Skin epidermis (tissue), 12 donors: ENCODE measurements around the gene SPHK2.
"Not testable (repeated sequence)": the region's sequence is repeated elsewhere in the genome, so short reads cannot be mapped to it uniquely, and the experiment has no call there.

Source experiments
- H3K27ac ChIP-seq, 21 experiments: fragments of 200-600 bp; sonication (generic) in 11 of 21; one replicate each; pipeline ENCODE4 v1.5.0; 2020; ENCODE audit warnings: mild to moderate bottlenecking in 3 of 21, inconsistent platforms in 2 of 21, moderate library complexity in 2 of 21
- H3K4me3 ChIP-seq, 7 experiments: fragments of 200-600 bp; sonication (generic) in 2 of 7; one replicate each; pipeline ENCODE4 v1.5.0; 2020; ENCODE audit warnings: inconsistent platforms in 2 of 7, mild to moderate bottlenecking in 2 of 7, moderate library complexity in 1 of 7

The SPHK2 gene

GRCh38 chr19:48646722-48647216 lies 27.5 kb downstream of the SPHK2 start:
- Histone ChIP-seq H3K4me3 (peak overlapping the region; percentile 36 to 53 (median 47)), H3K27ac (peak overlapping the region in 18 of 21 experiments; percentile 66 to 92 (median 84))

DNA sequence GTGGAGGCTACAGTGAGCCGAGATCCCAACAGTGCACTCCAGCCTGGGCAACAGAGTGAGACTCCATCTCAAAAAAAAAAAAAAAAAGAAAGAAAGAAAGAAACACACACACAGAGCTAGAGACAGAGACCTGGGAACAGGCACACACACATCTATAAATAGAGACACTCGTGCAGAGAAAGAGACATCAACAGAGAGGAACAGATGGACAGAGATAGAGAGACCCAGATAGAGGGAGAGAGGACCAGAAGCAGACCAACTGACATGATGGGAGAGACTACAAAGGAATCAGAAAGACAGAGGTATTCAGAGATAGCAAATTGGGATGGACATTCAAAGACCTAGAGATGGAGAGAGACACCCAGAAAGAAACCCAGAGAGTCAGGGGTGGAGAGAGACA lies 28.8 kb downstream of the SPHK2 start:
- Histone ChIP-seq H3K27ac (peak overlapping the region in 1 of 21 experiments; percentile 52), H3K4me3 (no peak overlapping the region)

- Histone ChIP-seq H3K4me3 (no peak overlapping the region), H3K27ac (no peak overlapping the region)
Observed at GRCh38 chr19:48650974-48651682, 31.8 kb downstream of the SPHK2 start.

DNA sequence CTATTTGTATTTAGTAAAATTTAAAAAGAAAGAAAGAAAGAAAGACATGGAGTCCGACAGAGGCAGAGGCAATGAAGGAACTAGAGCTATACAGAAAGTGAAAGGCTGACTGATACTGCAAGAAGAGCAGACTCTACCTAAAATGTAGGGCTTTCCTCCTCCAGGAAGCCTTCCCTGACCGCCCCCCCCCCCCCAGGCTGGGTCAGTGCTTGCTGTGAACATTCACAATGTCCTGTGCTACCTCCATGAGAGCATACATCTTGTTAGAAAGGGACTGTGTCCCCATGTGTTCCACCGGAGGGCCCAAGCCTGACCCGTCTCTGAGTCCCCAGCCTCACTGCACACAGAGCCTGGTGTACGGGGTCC lies 32.4 kb downstream of the SPHK2 start:
- peak overlapping the region in 1 of 21 experiments; percentile 10 for H3K27ac ChIP-seq
- H3K4me3 ChIP-seq: no peak overlapping the region

- no peak overlapping the region for H3K4me3 ChIP-seq
- no peak overlapping the region for H3K27ac ChIP-seq
Observed at GRCh38 chr19:48654299-48655059, 35.2 kb downstream of the SPHK2 start.

DNA sequence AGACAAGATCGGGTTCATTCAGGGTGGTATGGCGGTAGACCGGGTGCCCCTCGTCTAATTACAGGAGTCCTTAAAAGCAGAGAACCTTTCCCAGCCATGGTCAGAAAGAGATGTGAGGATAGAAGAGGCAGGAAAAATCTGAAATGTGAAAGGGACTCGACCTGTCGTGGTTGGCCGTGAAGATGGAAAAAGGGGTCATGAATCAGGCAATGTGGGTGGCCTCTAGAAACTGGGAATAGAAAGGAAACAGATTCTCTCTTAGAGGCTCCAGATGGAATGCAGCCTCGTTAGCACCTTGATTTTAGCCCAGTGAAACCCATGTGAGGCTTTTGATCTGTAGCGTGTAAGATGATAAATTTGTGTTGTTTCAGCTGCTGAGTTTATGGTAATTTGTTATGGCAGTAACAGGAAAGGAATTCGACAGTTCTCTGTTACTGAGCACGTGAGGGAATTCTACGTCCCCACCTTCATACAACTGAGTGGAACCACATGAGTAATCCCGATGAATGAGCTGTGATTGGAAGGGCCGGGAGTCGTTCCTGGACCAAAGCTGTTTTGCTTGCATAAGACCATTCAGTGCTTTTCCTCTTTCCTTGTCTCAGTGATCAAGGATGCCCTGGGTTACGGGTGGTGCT lies 37.7 kb downstream of the SPHK2 start:
- Histone ChIP-seq H3K27ac (no peak overlapping the region), H3K4me3 (no peak overlapping the region)

GRCh38 chr19:48657828-48658227 lies 38.5 kb downstream of the SPHK2 start:
- H3K4me3 ChIP-seq, H3K27ac ChIP-seq: not testable (repeated sequence)

- no peak overlapping the region for H3K27ac ChIP-seq
Observed at GRCh38 chr19:48658483-48658882, 39.2 kb downstream of the SPHK2 start.

DNA sequence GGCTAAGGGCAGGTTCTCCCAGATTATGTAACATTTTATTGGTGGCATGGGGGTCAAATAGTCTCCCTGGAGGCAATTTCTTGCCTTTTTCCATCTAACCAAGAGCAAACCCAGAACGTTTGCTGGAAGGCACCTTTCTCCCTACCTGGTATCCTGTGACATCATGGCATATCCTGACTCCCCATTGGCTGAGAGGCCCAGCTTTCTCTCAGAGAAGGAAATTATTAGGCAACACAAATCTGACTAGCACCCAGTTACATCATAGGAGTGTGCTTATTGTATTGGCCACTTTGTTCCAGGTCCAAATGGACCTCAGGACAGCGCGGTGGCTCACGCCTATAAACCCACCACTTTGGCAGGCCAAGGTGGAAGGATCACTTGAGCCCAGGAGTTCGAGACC lies 40.5 kb downstream of the SPHK2 start:
- no peak overlapping the region for H3K4me3 ChIP-seq
- H3K27ac ChIP-seq: no peak overlapping the region

More at GRCh38 chr19:48658483-48658882, 39.2 kb downstream of the SPHK2 start:
- no peak overlapping the region for H3K4me3 ChIP-seq

GRCh38 chr19:48660852-48661710 lies 41.8 kb downstream of the SPHK2 start:
- Histone ChIP-seq H3K27ac (peak overlapping the region in 10 of 21 experiments; percentile 6 to 67 (median 54)), H3K4me3 (peak overlapping the region in 1 of 7 experiments; percentile 4)

DNA sequence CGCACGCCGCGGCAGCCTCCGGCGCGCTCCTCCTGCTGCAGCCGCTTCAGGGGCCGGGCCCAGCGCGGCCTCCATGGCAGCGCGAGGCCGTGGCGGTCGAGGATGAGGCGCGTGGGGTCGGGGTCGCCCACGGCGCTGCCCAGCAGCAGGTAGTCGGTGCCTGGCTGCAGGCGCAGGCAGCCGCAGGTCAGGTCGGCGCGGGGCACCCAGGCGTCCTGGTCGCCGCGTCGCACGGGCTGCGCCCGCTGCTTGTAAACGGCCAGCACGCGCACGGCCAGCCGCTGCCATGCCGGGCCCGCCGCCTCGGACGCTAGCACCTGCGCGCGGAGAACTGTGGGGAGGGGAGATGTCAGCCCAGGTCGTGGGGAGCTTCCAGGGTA lies 42.4 kb downstream of the SPHK2 start:
- H3K4me3 ChIP-seq: no peak overlapping the region
- peak overlapping the region in 2 of 21 experiments; percentile 65 to 67 for H3K27ac ChIP-seq

- H3K4me3 ChIP-seq: no peak overlapping the region
- H3K27ac ChIP-seq: no peak overlapping the region
Observed at GRCh38 chr19:48663667-48664066, 44.4 kb downstream of the SPHK2 start.

GRCh38 chr19:48664476-48664875 lies 45.2 kb downstream of the SPHK2 start:
- H3K27ac ChIP-seq: no peak overlapping the region
- no peak overlapping the region for H3K4me3 ChIP-seq

GRCh38 chr19:48665786-48666185 lies 46.5 kb downstream of the SPHK2 start:
- no peak overlapping the region for H3K4me3 ChIP-seq
- no peak overlapping the region for H3K27ac ChIP-seq

DNA sequence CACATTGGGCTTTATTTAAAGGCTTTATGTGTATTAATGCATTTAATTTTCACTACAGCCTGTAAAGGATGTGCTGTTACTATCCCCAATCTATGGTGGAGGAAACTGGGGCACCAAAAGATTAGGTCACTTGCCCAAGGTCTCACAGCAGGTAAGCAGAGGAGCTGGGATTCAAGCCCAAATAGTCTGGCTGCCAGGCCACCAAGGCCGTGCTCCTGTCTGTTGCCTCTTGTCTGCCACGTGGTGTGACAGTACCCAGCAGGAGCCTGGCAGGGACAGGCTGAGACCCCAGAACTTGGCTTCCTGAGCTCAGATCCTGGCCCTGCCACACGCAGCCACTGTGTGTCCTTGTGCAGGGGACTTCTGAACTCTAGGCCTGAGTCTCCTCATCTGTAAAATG lies 49.0 kb downstream of the SPHK2 start:
- Histone ChIP-seq H3K4me3 (no peak overlapping the region), H3K27ac (no peak overlapping the region)

DNA sequence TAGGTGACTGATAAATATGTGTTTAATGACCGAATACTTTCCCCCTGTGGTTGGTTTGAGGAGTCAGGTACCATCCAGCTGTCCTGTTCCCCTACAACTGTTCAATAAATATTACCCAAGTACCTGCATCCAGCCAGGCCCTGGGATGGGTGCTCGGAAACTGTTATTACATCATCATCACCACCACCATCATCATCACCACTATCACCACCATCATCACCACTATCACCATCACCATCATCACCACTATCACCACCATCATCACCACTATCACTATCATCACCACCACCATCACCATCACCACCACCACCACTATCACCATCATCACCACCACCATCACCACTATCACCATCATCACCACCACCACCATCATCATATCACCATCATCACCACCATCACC lies 49.5 kb downstream of the SPHK2 start:
- Histone ChIP-seq H3K27ac (no peak overlapping the region), H3K4me3 (no peak overlapping the region)

DNA sequence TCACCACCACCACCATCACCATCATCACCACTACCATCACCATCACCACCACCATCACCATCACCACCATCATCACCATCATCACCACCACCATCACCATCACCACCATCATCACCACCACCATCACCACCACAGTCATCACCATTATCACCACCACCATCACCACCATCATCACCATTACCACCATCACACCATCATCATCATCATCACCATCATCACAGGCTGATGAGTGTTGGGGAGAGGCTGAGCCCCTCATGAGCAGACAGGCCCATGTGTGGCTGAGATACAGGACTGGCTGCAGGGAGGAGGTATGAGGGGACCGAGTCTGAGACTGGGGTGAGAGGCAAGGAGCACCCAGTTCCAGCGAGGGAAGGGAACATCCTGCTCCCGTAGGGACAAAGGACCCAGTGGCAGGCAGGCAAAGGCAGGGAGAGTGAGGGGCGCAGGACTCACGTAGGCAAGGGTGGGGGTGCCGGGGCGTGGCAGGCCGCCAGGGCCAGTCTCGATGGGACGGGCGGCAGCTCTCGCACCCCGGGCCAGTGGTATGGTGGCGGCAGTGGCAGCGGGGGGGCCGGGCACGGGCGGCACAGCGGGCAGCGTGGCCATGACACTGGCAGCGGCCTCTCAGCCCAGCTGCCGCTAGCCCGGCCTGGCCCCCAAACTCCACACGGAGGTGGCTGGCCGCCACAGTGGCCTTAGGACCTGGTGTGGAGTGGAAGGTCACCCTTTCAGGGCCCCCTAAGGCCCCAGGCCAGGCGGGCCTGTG lies 50.8 kb downstream of the SPHK2 start:
- Histone ChIP-seq H3K27ac (no peak overlapping the region), H3K4me3 (no peak overlapping the region)

- H3K4me3 ChIP-seq: no peak overlapping the region
Observed at GRCh38 chr19:48670699-48671445, 51.6 kb downstream of the SPHK2 start.

More at GRCh38 chr19:48670699-48671445, 51.6 kb downstream of the SPHK2 start:
- H3K27ac ChIP-seq: no peak overlapping the region
